Neural cell (in vitro differentiated cells): ENCODE results near the gene FANCC. TPM values are rescaled to one million over a fixed set of nuclear protein-coding genes. Genes with fewer than 3 reads are reported as not detected.

Experiments
- H2AFZ ChIP-seq: fragments of 200-600, 300-800 bp; sonication (generic), shearing (Covaris generic); 2 replicates; pipeline ENCODE4 v1.6.0; 2014; ENCODE audit warnings: low read depth, mild to moderate bottlenecking, antibody characterized with exemption, low read length, moderate library complexity
- H3F3A ChIP-seq: fragments of 200-600 bp; shearing (Covaris generic); 2 replicates; pipeline ENCODE4 v1.6.1; 2016; ENCODE audit warnings: mild to moderate bottlenecking, moderate library complexity, mixed read lengths, antibody characterized with exemption, low read length; ENCODE audit not compliant: insufficient read depth, poor library complexity, severe bottlenecking
- H3K27ac ChIP-seq: fragments of 200-600, 300-800 bp; sonication (generic), shearing (Covaris generic); 2 replicates; pipeline ENCODE4 v1.5.1; 2014; ENCODE audit warnings: mild to moderate bottlenecking, low read length, moderate library complexity
- H3K27me3 ChIP-seq: fragments of 300-800, 200-600 bp; sonication (generic), shearing (Covaris generic); 2 replicates; pipeline ENCODE4 v1.6.0; 2014; ENCODE audit warnings: mild to moderate bottlenecking, low read depth, low read length, moderate library complexity; ENCODE audit not compliant: insufficient read depth
- H3K36me3 ChIP-seq: fragments of 300-800, 200-600 bp; sonication (generic), shearing (Covaris generic); 2 replicates; pipeline ENCODE4 v1.5.1; 2014; ENCODE audit warnings: mild to moderate bottlenecking, antibody characterized with exemption, low read length, moderate library complexity; ENCODE audit not compliant: insufficient read depth
- H3K4me2 ChIP-seq: fragments of 300-800, 200-600 bp; sonication (generic), shearing (Covaris generic); 2 replicates; pipeline ENCODE4 v1.6.0; 2014; ENCODE audit warnings: mild to moderate bottlenecking, low read length
- H3K4me3 ChIP-seq: fragments of 300-800, 200-600 bp; sonication (generic), shearing (Covaris generic); 2 replicates; pipeline ENCODE4 v1.5.1; 2014; ENCODE audit warnings: mild to moderate bottlenecking, low read length, moderate library complexity
- H3K79me2 ChIP-seq: fragments of 200-600 bp; shearing (Covaris generic); replicated peaks from 2 replicates; pipeline ENCODE4 v1.6.0; 2014; ENCODE audit warnings: mild to moderate bottlenecking, low read length, moderate library complexity; ENCODE audit not compliant: insufficient read depth
- H3K9ac ChIP-seq: fragments of 300-800, 200-600 bp; sonication (generic), shearing (Covaris generic); 2 replicates; pipeline ENCODE4 v1.6.1; 2016; ENCODE audit warnings: mild to moderate bottlenecking, low read length, mixed read lengths
- H3K9me2 ChIP-seq: fragments of 200-600 bp; shearing (Covaris generic); 2 replicates; pipeline ENCODE4 v1.6.1; 2016; ENCODE audit warnings: mild to moderate bottlenecking, low read length, mixed read lengths; ENCODE audit not compliant: insufficient read depth
- H3K9me3 ChIP-seq: fragments of 200-600, 300-800 bp; sonication (generic), shearing (Covaris generic); 2 replicates; pipeline ENCODE4 v1.6.1; 2016; ENCODE audit warnings: mild to moderate bottlenecking, mixed run types, low read length, moderate library complexity, mixed read lengths
- H4K20me1 ChIP-seq: fragments of 200-600 bp; shearing (Covaris generic); 2 replicates; pipeline ENCODE4 v1.6.1; 2016; ENCODE audit warnings: mild to moderate bottlenecking, mixed run types; ENCODE audit not compliant: insufficient read depth
- EP300 ChIP-seq: fragments of 450-650 bp; conservative IDR thresholded peaks from 2 replicates; pipeline ENCODE4 v1.6.1; 2014; ENCODE audit warnings: antibody characterized with exemption, mild to moderate bottlenecking, moderate library complexity; ENCODE audit not compliant: poor library complexity, severe bottlenecking
- EZH2 ChIP-seq: fragments of 200-600, 300-800 bp; shearing (Covaris generic), sonication (generic); IDR thresholded peaks from 2 replicates; pipeline ENCODE4 v1.6.1; 2014; ENCODE audit warnings: antibody characterized with exemption, low read length, borderline replicate concordance, mild to moderate bottlenecking; ENCODE audit not compliant: insufficient read depth, poor library complexity, severe bottlenecking
- MXI1 ChIP-seq: fragments of 450-650 bp; conservative IDR thresholded peaks from 2 replicates; pipeline ENCODE4 v1.6.1; 2014; ENCODE audit warnings: antibody characterized with exemption, mild to moderate bottlenecking; ENCODE audit not compliant: poor library complexity, severe bottlenecking
- POLR2AphosphoS5 ChIP-seq: IDR thresholded peaks from 2 replicates; pipeline ENCODE4 v1.6.1; 2012
- RAD21 ChIP-seq: fragments of 450-650 bp; conservative IDR thresholded peaks from 2 replicates; pipeline ENCODE4 v1.6.1; 2014; ENCODE audit warnings: antibody characterized with exemption, mild to moderate bottlenecking, moderate library complexity
- SMC3 ChIP-seq: fragments of 450-650 bp; conservative IDR thresholded peaks from 2 replicates; pipeline ENCODE4 v1.6.1; 2014; ENCODE audit warnings: antibody characterized with exemption, mild to moderate bottlenecking, moderate library complexity; ENCODE audit not compliant: poor library complexity
- TAF1 ChIP-seq: IDR thresholded peaks from 2 replicates; pipeline ENCODE4 v1.6.1; 2012; ENCODE audit warnings: low read depth
- polyA plus RNA-seq: library from polyadenylated mRNA; depleted of rRNA; stranded (reverse); fragments of >200 nt; gene quantifications from 2 replicates; pipeline ENCODE4 v1.2.3, GENCODE V29; 2014
- TF ChIP-seq, protein P1 (sequence below): fragments of 450-650 bp; IDR thresholded peaks from 2 replicates; pipeline ENCODE4 v1.5.1; 2014; ENCODE audit warnings: antibody characterized with exemption, mild to moderate bottlenecking, moderate library complexity; ENCODE audit not compliant: poor library complexity, severe bottlenecking
- TF ChIP-seq, protein P2 (sequence below): IDR thresholded peaks from 2 replicates; pipeline ENCODE4 v1.6.1; 2012; ENCODE audit warnings: borderline replicate concordance

The FANCC gene
- polyA plus RNA-seq, 1 donor from 2014 or later: 9.7 TPM

- H3K4me2 ChIP-seq: no peak overlapping the region
- no peak overlapping the region for H3K27ac ChIP-seq
- H4K20me1 ChIP-seq: no peaks in the 10 kb centered on the region
- no peaks in the 10 kb centered on the region for H3K79me2 ChIP-seq
- H3K9ac ChIP-seq: no peak overlapping the region
- no peaks in the 10 kb centered on the region for H3K9me2 ChIP-seq
- no peaks in the 10 kb centered on the region for H3K9me3 ChIP-seq
- no peak overlapping the region for H2AFZ ChIP-seq
- H3K27me3 ChIP-seq: no peaks in the 10 kb centered on the region
- TF ChIP-seq EP300 (no peak), POLR2AphosphoS5 (no peak), MXI1 (no peak), EZH2 (no peak), TAF1 (no peak), RAD21 (no peak), SMC3 (no peak)
- TF ChIP-seq, protein P1, sequence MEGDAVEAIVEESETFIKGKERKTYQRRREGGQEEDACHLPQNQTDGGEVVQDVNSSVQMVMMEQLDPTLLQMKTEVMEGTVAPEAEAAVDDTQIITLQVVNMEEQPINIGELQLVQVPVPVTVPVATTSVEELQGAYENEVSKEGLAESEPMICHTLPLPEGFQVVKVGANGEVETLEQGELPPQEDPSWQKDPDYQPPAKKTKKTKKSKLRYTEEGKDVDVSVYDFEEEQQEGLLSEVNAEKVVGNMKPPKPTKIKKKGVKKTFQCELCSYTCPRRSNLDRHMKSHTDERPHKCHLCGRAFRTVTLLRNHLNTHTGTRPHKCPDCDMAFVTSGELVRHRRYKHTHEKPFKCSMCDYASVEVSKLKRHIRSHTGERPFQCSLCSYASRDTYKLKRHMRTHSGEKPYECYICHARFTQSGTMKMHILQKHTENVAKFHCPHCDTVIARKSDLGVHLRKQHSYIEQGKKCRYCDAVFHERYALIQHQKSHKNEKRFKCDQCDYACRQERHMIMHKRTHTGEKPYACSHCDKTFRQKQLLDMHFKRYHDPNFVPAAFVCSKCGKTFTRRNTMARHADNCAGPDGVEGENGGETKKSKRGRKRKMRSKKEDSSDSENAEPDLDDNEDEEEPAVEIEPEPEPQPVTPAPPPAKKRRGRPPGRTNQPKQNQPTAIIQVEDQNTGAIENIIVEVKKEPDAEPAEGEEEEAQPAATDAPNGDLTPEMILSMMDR: no peak
- TF ChIP-seq, protein P2, sequence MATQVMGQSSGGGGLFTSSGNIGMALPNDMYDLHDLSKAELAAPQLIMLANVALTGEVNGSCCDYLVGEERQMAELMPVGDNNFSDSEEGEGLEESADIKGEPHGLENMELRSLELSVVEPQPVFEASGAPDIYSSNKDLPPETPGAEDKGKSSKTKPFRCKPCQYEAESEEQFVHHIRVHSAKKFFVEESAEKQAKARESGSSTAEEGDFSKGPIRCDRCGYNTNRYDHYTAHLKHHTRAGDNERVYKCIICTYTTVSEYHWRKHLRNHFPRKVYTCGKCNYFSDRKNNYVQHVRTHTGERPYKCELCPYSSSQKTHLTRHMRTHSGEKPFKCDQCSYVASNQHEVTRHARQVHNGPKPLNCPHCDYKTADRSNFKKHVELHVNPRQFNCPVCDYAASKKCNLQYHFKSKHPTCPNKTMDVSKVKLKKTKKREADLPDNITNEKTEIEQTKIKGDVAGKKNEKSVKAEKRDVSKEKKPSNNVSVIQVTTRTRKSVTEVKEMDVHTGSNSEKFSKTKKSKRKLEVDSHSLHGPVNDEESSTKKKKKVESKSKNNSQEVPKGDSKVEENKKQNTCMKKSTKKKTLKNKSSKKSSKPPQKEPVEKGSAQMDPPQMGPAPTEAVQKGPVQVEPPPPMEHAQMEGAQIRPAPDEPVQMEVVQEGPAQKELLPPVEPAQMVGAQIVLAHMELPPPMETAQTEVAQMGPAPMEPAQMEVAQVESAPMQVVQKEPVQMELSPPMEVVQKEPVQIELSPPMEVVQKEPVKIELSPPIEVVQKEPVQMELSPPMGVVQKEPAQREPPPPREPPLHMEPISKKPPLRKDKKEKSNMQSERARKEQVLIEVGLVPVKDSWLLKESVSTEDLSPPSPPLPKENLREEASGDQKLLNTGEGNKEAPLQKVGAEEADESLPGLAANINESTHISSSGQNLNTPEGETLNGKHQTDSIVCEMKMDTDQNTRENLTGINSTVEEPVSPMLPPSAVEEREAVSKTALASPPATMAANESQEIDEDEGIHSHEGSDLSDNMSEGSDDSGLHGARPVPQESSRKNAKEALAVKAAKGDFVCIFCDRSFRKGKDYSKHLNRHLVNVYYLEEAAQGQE: no peak
- no peak overlapping the region for H3K4me3 ChIP-seq
- H3F3A ChIP-seq: no peaks in the 10 kb centered on the region
- H3K36me3 ChIP-seq: no peaks in the 10 kb centered on the region
Observed at GRCh38 chr9:95076696-95077052, 240.8 kb downstream of the FANCC start.

DNA sequence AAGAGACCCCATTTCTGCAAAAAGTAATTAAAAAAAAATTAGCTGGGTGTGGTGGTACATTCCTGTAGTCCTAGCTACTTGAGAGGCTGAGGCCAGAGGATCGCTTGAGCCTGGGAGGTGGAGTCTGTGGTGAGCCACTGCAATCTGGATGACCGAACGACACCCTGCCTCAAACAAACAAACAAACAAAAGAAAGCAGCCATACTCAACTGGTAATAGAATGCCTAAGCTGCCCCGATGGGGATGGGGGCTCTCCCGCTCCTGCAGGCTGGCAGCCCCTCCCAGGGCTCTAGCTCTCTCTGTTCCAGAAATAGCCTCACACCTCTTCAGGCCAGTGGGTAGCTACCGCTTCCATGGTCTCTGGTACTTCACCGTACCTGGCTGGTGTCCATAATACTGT, 241.8 kb downstream of the FANCC start:
- Histone ChIP-seq H3K4me2 (no peak overlapping the region), H3K9me3 (no peaks in the 10 kb centered on the region), H3K9ac (no peak overlapping the region), H3K9me2 (no peaks in the 10 kb centered on the region), H2AFZ (no peak overlapping the region), H3K36me3 (no peaks in the 10 kb centered on the region), H3K27ac (no peak overlapping the region), H3K4me3 (no peak overlapping the region), H3F3A (no peaks in the 10 kb centered on the region), H3K79me2 (no peaks in the 10 kb centered on the region), H4K20me1 (no peaks in the 10 kb centered on the region), H3K27me3 (no peaks in the 10 kb centered on the region)
- TF ChIP-seq MXI1: no peak
- no peak for TF ChIP-seq RAD21
- no peak for TF ChIP-seq EZH2
- no peak for TF ChIP-seq TAF1
- TF ChIP-seq, protein P1: no peak
- no peak for TF ChIP-seq POLR2AphosphoS5
- TF ChIP-seq EP300: no peak
- TF ChIP-seq, protein P2: no peak
- TF ChIP-seq SMC3: no peak
